Fibroblast of skin of right biceps (primary cell): ENCODE measurements around the gene HMCN1.
A peak's percentile ranks its signal among the peaks of the same experiment; 100 is the strongest.

Experiments
- DNase-seq: peaks from one replicate; pipeline ENCODE4 v3.0.0-alpha.2; 2013

The HMCN1 gene

GRCh38 chr1:185972096-185972850, 238.1 kb downstream of the HMCN1 start:
- peak; percentile 85 for DNase-seq

- DNase-seq: peak; percentile 98
Measured at GRCh38 chr1:185973645-185974044, 239.5 kb downstream of the HMCN1 start.

- DNase-seq: no peak
Measured at GRCh38 chr1:185974367-185975170, 240.4 kb downstream of the HMCN1 start.

- DNase-seq: no peak
Measured at GRCh38 chr1:185980891-185981290, 246.7 kb downstream of the HMCN1 start.

GRCh38 chr1:185984113-185984836, 250.1 kb downstream of the HMCN1 start:
- DNase-seq: no peak

GRCh38 chr1:185987611-185988321, 253.6 kb downstream of the HMCN1 start:
- no peak for DNase-seq

GRCh38 chr1:185990565-185990964, 256.4 kb downstream of the HMCN1 start:
- peak; percentile 39 for DNase-seq

GRCh38 chr1:185991266-185991665, 257.1 kb downstream of the HMCN1 start:
- DNase-seq: no peak

GRCh38 chr1:185996211-185996610, 262.0 kb downstream of the HMCN1 start:
- DNase-seq: peak; percentile 92

GRCh38 chr1:185998391-185998790, 264.2 kb downstream of the HMCN1 start:
- no peak for DNase-seq

GRCh38 chr1:186002406-186002805, 268.2 kb downstream of the HMCN1 start:
- DNase-seq: no peak

- peak; percentile 67 for DNase-seq
Measured at GRCh38 chr1:186009039-186009737, 275.0 kb downstream of the HMCN1 start.

GRCh38 chr1:186014370-186015037, 280.3 kb downstream of the HMCN1 start:
- DNase-seq: peak; percentile 82

GRCh38 chr1:186016856-186017255, 282.7 kb downstream of the HMCN1 start:
- DNase-seq: peak; percentile 13

GRCh38 chr1:186022184-186022583, 288.0 kb downstream of the HMCN1 start:
- DNase-seq: no peak

- DNase-seq: peak; percentile 19
Measured at GRCh38 chr1:186026946-186027345, 292.8 kb downstream of the HMCN1 start.

GRCh38 chr1:186027621-186028020, 293.4 kb downstream of the HMCN1 start:
- DNase-seq: no peak

- no peak for DNase-seq
Measured at GRCh38 chr1:186030453-186030852, 296.3 kb downstream of the HMCN1 start.

- peak; percentile 56 for DNase-seq
Measured at GRCh38 chr1:186033847-186034271, 299.7 kb downstream of the HMCN1 start.

- DNase-seq: no peak
Measured at GRCh38 chr1:186042230-186042629, 308.0 kb downstream of the HMCN1 start.

- no peak for DNase-seq
Measured at GRCh38 chr1:186043296-186043695, 309.1 kb downstream of the HMCN1 start.
